GM21529 (cell line): ENCODE measurements around the gene CALD1.
"Not testable (repeated sequence)": the region's sequence is repeated elsewhere in the genome, so short reads cannot be mapped to it uniquely, and the experiment has no call there.

ENCODE experiments used
- ATAC-seq: cut with Tn5 transposase; IDR thresholded peaks from one replicate; pipeline ENCODE4 v1.9.1; 2021; ENCODE audit not compliant: unreplicated experiment

CALD1 gene

GRCh38 chr7:134945691-134946090 is 166.3 kb downstream of the CALD1 start:
- no peak for ATAC-seq

DNA sequence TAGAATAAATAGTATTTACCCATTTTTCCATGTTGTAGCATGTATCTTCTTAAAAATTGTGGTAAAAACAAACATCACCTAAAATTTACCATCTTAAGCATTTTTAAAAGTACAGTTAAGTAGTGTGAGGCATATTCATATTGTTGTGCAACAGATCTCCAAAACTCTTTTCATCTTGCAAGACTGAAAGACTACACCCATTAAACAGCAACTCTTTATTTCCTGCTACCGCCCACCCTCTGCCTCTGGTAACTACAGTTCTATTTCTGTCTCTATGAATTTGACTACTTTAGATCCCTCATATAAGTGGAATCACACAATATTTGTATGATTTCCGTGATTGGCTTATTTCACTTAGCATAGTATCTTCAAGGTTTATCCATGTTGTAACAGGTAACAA is 166.8 kb downstream of the CALD1 start:
- ATAC-seq: no peak

DNA sequence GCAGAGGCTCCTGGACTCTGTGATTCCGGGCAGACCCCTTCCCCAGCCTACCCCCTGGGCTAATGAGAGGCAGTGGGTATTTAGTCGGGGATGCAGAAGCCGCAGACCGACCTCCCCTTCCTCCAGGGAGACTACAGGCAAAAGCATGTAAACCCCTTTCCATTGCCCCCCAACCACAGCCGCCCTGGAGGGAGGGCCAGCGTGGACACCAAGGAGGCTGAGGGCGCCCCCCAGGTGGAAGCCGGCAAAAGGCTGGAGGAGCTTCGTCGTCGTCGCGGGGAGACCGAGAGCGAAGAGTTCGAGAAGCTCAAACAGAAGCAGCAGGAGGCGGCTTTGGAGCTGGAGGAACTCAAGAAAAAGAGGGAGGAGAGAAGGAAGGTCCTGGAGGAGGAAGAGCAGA is 167.9 kb downstream of the CALD1 start:
- no peak for ATAC-seq

- no peak for ATAC-seq
Measured at GRCh38 chr7:134947831-134948230, 168.4 kb downstream of the CALD1 start.

DNA sequence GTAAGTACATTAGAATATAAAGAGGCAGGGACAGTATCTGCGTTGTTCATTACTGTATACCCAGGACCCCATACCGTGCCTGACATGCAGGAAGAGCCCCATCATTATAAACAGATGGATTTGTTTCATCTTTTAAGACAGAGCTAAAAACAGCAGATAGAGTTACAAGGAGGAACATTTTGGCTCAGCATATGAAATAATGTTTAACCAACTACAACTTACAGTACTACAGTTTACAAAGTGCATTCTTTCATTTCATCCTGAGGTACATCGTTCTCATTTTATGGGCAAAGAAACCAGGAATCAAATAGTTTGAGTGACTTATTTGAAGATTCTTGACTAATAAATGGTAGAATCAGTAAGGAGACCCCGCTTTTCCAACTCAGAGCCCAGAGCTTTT is 168.8 kb downstream of the CALD1 start:
- ATAC-seq: no peak

- ATAC-seq: no peak
Measured at GRCh38 chr7:134948736-134949135, 169.3 kb downstream of the CALD1 start.

- no peak for ATAC-seq
Measured at GRCh38 chr7:134949171-134949570, 169.7 kb downstream of the CALD1 start.

DNA sequence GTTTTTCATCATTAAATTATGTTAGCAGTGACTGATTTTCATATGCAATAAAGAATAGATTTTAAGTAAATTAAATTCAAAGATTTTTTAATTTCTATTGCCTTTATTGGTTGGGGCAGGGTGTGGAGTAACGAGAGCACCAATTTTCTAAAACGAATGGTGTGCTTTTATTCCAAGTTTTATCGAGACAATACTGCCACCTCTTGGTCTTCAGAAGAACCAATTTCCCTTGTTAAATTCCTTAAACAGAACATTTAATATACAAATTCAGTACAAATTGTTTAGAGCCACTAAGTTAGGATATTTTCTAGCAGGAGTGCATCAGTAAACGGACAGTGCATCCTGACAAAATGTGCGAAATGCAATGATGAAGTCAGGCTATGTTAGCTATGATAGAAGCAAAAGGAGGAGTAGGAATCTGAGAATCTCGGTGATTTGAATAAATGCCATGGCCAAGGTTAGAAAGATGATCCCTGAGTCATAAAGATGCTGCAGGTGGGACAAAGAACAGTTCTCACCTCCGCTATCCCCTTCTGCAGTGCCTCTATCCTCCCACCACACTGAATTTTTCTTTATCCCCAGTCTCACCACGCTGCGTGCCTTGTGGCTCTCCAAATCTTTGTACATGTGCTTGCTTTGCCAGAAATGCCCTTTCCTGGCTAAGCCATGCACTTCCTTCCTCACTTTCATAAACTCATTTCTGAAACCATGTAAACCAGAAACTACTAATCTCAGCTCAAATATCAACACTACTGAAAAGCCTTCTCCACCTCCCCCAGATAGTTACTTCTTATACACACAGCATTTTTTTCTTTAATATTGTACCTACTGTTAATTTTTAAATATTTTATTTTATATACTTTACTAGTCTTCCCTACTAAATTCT is 175.0 kb downstream of the CALD1 start:
- no peak for ATAC-seq

DNA sequence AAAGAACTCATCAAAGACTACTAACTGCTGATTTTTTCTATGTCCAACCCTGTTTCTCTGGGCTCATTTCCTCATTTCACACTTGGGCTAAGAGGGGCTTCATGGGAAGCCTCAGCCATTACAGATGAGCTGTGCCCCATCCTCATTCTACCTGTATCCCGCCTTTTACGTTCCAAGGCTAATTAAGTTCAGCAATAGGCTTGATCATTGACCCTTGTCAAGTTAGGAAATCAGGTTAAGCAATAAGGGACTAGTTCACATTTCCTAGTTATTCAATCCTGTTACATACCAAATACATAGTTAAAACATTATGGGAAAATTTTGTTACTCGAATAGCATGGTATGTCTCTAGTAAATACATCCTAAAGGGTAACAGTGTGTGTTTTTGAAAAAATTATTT is 177.6 kb downstream of the CALD1 start:
- no peak for ATAC-seq

- ATAC-seq: no peak
Measured at GRCh38 chr7:134959810-134960209, 180.4 kb downstream of the CALD1 start.

- no peak for ATAC-seq
Measured at GRCh38 chr7:134962270-134962780, 182.9 kb downstream of the CALD1 start.

DNA sequence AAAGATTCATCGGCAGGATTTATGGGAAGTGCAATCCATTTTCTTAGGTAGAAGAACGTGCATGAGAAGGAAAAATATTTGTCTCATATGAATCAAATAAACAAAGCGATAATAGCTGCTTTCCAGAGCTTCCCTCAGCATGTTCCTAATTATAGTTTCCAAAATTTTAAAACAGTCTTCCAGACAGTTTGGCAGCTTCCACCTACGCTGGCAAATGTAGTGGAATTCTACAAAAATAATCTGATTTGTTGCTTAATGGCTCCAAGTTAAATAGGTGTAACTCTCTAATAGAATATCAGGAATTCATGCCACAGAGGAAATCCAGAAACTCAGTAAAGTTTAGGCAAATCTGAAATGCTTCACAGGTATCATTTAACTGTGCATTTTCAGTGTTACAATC is 183.6 kb downstream of the CALD1 start:
- ATAC-seq: no peak

GRCh38 chr7:134966691-134967090 is 187.3 kb downstream of the CALD1 start:
- no peak for ATAC-seq

- ATAC-seq: no peak
Measured at GRCh38 chr7:134968110-134968509, 188.7 kb downstream of the CALD1 start.

GRCh38 chr7:134981645-134982044 is 202.2 kb downstream of the CALD1 start:
- not testable (repeated sequence) for ATAC-seq

DNA sequence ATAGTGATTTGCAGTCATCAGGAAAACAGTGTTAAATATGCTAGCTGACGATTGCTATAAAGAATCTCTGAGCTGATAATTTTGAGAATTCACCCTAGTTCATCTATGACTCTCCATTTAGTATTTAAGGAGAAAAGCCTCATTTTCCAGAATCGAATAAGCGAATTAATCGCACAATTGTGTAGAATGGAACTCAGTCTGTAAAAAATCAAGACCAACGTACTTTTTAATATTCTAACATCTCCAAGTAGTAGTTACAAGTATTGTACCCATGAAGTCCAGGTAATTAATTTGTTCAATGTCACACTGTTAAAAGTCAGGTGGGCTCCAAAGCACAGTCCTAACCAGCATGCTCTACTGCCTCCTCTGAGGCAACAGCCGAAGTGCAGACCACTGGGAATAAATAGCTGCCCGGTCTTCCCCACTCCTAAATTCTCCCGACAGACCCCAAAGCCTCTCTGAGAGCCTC is 206.5 kb downstream of the CALD1 start:
- peak; percentile 37 for ATAC-seq

DNA sequence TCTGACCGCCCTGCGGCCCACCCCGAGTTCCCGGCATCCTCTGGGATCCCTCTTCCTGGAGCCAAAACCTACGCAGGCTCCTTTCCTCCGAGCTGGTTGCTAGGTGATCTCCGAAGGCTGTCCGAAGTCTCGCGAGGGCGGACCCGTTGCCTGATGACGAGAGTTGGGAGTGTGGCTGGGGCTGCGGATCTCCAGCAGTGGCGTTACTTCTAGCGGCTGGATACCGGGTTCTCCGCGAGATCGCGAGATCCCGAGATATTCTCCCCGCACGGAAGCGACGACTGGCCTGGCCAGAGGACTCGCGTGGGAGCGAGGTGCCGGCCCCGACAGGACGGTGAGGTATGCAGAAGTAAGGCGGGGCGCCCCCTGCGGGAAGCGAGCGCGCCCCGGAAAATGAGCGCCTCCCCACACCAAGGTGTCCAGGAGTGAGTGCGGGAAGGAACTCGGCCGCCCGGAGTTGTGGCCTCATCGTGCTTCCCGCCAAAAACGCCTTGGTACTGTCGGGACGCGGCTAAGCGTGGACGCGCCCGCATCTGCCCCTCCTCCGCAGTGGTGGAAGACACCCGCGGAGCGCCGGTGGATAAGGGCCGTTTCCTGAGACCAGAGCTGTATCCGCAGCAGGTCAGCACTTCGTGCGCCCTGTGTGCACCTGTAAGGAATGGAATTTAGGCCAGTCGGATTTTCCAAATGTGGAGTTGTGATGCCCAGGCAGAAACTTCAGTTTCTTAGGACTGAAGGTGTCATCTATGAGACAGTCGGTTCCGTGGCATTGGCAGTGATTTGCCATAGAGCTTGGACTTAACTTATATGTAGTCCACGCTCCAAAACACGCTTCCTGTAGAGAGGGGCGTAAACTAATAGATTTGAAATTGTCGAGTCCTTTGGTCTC is 207.2 kb downstream of the CALD1 start, which contains the start of gene AGBL3:
Gene AGBL3, plus strand, starts transcription at position 146 of the 889 bp plus-strand sequence. CDS start 1,426 bp downstream, outside the sequence.
- ATAC-seq: peak; percentile 94

- ATAC-seq: no peak
Measured at GRCh38 chr7:134988161-134988560, 208.7 kb downstream of the CALD1 start.

DNA sequence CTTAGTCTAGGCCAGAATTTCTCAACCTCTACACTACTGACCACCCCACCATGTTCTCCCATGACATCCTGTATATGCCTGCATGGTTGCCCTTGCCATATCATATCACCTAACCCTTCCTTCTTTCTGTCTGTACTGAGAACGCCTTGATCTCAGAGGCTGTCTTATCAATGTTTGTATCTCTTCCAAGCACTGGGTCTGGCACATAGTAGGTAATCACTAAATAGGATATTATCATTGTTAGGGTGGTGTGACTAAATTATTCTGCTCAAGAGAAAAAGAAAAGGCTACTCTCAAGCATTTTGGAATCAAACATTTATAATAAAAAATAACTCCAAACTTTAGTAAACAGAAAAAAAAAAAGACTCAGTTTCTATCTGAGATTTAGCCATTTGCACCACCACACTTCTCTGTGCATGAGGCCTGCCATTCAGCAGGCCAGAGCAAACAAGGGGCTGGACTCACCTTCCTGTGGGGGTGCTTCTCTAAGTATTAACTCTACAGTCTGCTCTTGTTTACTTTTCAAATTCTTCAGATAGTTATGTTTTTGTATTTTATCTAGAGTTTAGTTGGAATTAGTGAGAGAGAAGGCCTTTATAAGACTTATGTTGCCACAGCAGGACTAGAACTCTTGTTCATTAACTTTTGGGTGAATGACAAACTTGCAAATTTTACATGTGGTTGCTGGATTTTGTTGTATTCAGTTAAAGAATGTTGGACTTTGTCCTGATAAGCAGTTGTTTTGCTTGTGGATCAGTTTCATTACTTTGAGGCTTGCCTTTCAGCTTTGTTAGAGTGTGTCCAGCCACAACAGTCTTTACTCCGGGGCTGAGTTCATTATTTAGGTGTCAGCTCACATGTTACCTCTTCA is 212.3 kb downstream of the CALD1 start:
- no peak for ATAC-seq

DNA sequence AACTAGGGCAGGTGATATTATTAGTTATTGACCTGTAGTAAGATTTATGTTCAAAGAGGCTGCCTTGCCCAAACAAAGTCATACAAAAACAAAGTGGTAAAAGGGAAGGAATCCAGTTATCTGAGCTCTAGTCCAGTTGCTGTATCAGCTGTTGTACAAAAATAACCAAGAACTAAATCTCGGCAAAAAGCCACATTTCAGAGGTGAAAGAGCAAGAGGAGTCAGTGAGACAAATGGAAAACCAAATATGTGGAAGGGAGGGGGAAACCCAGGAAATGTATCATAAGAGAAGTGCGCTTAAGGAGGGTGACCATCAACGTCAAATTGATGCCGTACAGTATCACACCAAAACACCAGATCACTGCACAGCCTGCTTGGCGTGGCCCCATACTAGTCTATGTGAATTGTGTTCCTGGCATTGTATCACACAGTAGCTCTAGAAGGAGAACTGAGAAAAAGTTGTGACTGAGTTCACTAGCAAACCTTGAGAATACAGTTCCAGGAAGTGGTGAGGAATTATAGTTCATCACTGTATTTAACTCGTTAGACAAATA is 213.3 kb downstream of the CALD1 start:
- peak; percentile 72 for ATAC-seq
